ENCODE data around the gene KLHDC4. TPM values are rescaled to one million over a fixed set of nuclear protein-coding genes. Genes with fewer than 3 reads are reported as not detected.

The KLHDC4 gene
- total RNA-seq, 4 donors from 2014 or later, result 39.4 to 125 (median 63.6) TPM

DNA sequence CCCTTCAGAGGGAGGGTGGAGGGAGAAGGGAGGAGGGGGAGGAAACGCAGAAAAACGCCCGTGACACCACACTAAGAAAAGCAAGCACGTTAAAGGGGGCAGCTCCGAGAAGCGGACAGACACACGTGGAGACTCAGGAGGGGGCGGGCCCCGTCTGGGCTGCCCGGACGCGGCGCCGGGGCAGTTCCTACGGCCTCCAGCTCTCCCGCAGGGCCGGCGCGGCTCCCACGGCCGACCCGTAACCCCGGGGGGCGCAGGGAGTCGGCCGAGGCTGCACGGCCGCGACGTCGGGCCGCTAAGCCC is 362 bp downstream of the KLHDC4 start:
- no peak for TF ChIP-seq POLR2A (IDR thresholded peaks at IDR 0.05)
- TF ChIP-seq, protein P1, sequence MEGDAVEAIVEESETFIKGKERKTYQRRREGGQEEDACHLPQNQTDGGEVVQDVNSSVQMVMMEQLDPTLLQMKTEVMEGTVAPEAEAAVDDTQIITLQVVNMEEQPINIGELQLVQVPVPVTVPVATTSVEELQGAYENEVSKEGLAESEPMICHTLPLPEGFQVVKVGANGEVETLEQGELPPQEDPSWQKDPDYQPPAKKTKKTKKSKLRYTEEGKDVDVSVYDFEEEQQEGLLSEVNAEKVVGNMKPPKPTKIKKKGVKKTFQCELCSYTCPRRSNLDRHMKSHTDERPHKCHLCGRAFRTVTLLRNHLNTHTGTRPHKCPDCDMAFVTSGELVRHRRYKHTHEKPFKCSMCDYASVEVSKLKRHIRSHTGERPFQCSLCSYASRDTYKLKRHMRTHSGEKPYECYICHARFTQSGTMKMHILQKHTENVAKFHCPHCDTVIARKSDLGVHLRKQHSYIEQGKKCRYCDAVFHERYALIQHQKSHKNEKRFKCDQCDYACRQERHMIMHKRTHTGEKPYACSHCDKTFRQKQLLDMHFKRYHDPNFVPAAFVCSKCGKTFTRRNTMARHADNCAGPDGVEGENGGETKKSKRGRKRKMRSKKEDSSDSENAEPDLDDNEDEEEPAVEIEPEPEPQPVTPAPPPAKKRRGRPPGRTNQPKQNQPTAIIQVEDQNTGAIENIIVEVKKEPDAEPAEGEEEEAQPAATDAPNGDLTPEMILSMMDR (IDR thresholded peaks at IDR 0.05), result no peak
- H3K9me3 ChIP-seq, result no peaks in the 10 kb centered on the region
- H3K4me1 ChIP-seq, result peaks cover 0 to 16% (median 4%) of the 10 kb centered on the region in 4 donors
- H3K27ac ChIP-seq, result peak overlapping the region; percentile 85 to 95 (median 88)
- no peaks in the 10 kb centered on the region for H3K27me3 ChIP-seq
- peak in 1 of 3 donors; percentile 35 for DNase-seq
- H3K36me3 ChIP-seq, result peaks cover 0 to 22% (median 0%) of the 10 kb centered on the region in 3 donors
- peak overlapping the region; percentile 65 to 98 (median 92) for H3K4me3 ChIP-seq

DNA sequence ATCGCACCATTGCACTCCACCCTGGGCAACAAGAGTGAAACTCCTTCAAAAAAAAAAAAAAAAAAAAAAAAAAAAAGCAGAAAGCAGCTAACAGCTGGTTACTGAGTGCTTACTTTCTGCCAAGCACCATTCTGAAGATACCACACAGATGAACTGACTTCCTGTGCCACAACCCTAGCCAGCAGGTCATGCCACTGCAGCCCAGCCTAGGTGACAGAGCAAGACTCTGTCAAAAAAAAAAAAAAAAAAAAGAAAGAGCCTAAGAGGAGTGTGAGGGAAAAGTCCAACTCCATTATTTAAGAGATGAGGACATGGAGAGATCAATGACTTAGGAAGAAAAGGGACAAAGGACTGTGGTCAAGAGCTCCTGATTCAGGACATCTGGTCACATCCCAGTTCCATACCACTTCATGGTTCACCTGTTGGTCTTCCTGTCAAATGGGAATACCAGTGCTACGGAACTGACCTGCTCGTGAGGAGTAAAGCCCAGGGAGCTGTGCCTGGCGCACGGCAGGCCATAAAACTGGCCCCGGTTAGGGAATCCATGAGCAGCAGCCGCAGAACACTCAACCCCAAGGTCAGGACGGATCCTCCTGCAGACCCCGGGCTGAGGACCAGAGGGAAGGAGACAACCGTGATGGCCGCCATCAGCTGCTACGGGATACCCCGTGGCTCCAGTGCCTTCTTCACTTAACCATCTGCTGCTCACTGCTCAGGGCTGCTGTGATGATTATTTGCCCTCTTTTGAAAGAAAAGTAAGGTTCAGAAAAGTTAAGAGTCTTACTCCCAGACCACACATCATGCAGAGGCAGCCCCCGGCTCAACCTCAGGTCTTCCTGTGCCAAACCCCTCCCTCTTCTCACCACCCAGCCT is 950 bp downstream of the KLHDC4 start:
- peak overlapping the region; percentile 85 to 95 (median 88) for H3K27ac ChIP-seq
- H3K9me3 ChIP-seq, result no peaks in the 10 kb centered on the region
- peaks cover 0 to 16% (median 4%) of the 10 kb centered on the region in 4 donors for H3K4me1 ChIP-seq
- no peak for TF ChIP-seq POLR2A (IDR thresholded peaks at IDR 0.05)
- TF ChIP-seq, protein P1 (IDR thresholded peaks at IDR 0.05), result no peak
- no peaks in the 10 kb centered on the region for H3K27me3 ChIP-seq
- no peak for DNase-seq
- peak overlapping the region; percentile 65 to 98 (median 92) for H3K4me3 ChIP-seq
- H3K36me3 ChIP-seq, result peaks cover 0 to 26% (median 0%) of the 10 kb centered on the region in 3 donors

DNA sequence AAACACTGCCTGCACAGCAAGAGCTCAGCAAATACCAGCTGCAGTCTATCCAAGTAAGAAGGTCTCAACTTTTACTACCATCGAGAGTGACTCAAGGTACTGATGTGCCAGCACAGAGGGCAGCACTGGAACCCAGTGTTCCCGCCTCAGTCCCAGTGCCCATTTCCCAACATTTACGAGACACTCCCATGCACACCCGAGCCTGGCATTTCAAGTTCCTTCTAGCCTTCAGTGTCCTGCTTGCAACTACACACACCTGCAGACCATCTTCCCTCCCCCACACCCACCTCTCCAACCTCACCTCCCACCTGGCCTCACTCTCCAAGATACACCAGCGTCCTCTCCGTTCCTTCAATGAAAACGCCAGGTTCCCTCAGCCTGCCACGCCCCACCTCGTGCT is 3.2 kb downstream of the KLHDC4 start:
- no peak overlapping the region for H3K4me3 ChIP-seq
- no peaks in the 10 kb centered on the region for H3K27me3 ChIP-seq
- peaks cover 0 to 43% (median 0%) of the 10 kb centered on the region in 3 donors for H3K36me3 ChIP-seq
- H3K9me3 ChIP-seq, result no peaks in the 10 kb centered on the region
- peak in 1 of 3 donors; percentile 8 for DNase-seq
- TF ChIP-seq, protein P1 (IDR thresholded peaks at IDR 0.05), result no peak
- TF ChIP-seq POLR2A (IDR thresholded peaks at IDR 0.05), result no peak
- no peak overlapping the region for H3K27ac ChIP-seq
- peaks cover 0 to 16% (median 4%) of the 10 kb centered on the region in 4 donors for H3K4me1 ChIP-seq

DNA sequence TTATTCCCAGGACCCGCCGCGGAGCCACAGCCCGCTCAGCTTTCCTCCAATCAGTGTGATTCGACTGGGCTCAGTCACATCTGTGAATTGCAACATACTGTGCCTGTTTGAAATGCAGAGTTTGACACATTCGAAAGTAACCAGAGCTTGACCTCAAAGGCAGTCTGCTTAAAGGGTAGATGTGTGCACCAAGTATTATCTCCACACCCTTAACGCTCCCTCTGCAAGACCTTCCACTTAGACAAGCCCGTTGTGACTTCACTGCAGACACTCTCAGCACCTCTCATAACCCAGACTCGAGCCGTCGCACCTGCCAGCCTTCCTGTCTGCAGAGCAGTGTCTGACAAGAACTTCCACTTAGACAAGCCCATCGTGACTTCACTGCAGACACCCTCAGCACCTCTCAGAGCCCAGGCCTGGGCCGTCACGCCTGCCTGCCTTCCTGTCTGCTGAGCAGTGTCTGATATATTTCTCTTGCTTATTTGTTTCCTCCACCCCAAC is 3.7 kb downstream of the KLHDC4 start:
- Histone ChIP-seq H3K27me3 (no peaks in the 10 kb centered on the region), H3K27ac (no peak overlapping the region), H3K4me3 (no peak overlapping the region), H3K4me1 (peaks cover 0 to 16% (median 4%) of the 10 kb centered on the region in 4 donors), H3K36me3 (peaks cover 0 to 48% (median 0%) of the 10 kb centered on the region in 3 donors), H3K9me3 (no peaks in the 10 kb centered on the region)
- TF ChIP-seq POLR2A (IDR thresholded peaks at IDR 0.05), result no peak
- TF ChIP-seq, protein P1 (IDR thresholded peaks at IDR 0.05), result no peak
- peak; percentile 10 to 53 (median 27) for DNase-seq

DNA sequence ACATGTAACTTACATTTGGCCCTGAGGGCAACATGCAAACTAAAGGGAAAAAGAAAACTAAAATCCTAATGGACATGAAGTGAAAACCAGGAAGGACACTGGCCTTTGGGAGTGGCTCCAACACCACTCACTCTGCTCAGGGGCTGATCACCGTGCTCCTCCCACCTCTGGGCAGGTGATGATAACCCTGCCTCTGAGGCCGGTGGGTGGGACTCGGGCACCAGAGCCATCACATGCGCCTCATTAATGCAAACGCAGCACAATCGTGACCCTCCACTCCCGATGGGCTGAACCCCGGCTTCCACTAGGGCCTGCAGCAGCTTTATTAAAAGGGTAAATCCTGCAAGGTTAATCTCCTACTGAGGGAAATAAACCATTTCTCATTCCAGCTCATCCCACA is 4.7 kb downstream of the KLHDC4 start:
- no peak overlapping the region for H3K4me3 ChIP-seq
- no peaks in the 10 kb centered on the region for H3K9me3 ChIP-seq
- TF ChIP-seq POLR2A (IDR thresholded peaks at IDR 0.05), result no peak
- TF ChIP-seq, protein P1 (IDR thresholded peaks at IDR 0.05), result no peak
- DNase-seq, result no peak
- H3K4me1 ChIP-seq, result peaks cover 0 to 11% (median 2%) of the 10 kb centered on the region in 4 donors
- no peaks in the 10 kb centered on the region for H3K27me3 ChIP-seq
- peaks cover 0 to 59% (median 0%) of the 10 kb centered on the region in 3 donors for H3K36me3 ChIP-seq
- no peak overlapping the region for H3K27ac ChIP-seq
